ENCODE data around the gene IL12RB2. TPM values are rescaled to one million over a fixed set of nuclear protein-coding genes. Genes with fewer than 3 reads are reported as not detected.

Gene IL12RB2
- total RNA-seq, 6 experiments from 2014 or later, result not detected

- H3K4me3 Mint-ChIP-seq, result no peak overlapping the region
- H3K36me3 Mint-ChIP-seq (ENCODE audit: low read depth), result peaks cover 15% of the 10 kb centered on the region
- H3K4me1 Mint-ChIP-seq (ENCODE audit: low read depth), result peaks cover 44% of the 10 kb centered on the region
- peaks cover 2% of the 10 kb centered on the region; the same call in 1 of the 2 replicates for H3K27me3 Mint-ChIP-seq (ENCODE audit: insufficient read depth)
- H3K9me3 Mint-ChIP-seq, result no peaks in the 10 kb centered on the region
- DNase-seq, result no peak
- H3K27ac Mint-ChIP-seq, result no peak overlapping the region
- no peak for TF ChIP-seq CTCF (IDR thresholded peaks at IDR 0.05)
Observed at GRCh38 chr1:67433837-67434236, 126.2 kb downstream of the IL12RB2 start.

GRCh38 chr1:67434491-67434890, 126.8 kb downstream of the IL12RB2 start:
- peaks cover 2% of the 10 kb centered on the region; the same call in 1 of the 2 replicates for H3K27me3 Mint-ChIP-seq (ENCODE audit: insufficient read depth)
- no peak for TF ChIP-seq CTCF (IDR thresholded peaks at IDR 0.05)
- no peak for DNase-seq
- H3K27ac Mint-ChIP-seq, result no peak overlapping the region
- no peaks in the 10 kb centered on the region for H3K9me3 Mint-ChIP-seq
- H3K36me3 Mint-ChIP-seq (ENCODE audit: low read depth), result peaks cover 8% of the 10 kb centered on the region
- no peak overlapping the region for H3K4me3 Mint-ChIP-seq
- H3K4me1 Mint-ChIP-seq (ENCODE audit: low read depth), result peaks cover 50% of the 10 kb centered on the region

GRCh38 chr1:67436511-67437055, 128.9 kb downstream of the IL12RB2 start:
- peaks cover 59% of the 10 kb centered on the region for H3K4me1 Mint-ChIP-seq (ENCODE audit: low read depth)
- no peaks in the 10 kb centered on the region for H3K27me3 Mint-ChIP-seq (ENCODE audit: insufficient read depth)
- no peak for DNase-seq
- H3K36me3 Mint-ChIP-seq (ENCODE audit: low read depth), result no peaks in the 10 kb centered on the region
- H3K27ac Mint-ChIP-seq, result no peak overlapping the region
- no peaks in the 10 kb centered on the region for H3K9me3 Mint-ChIP-seq
- H3K4me3 Mint-ChIP-seq, result no peak overlapping the region
- no peak for TF ChIP-seq CTCF (IDR thresholded peaks at IDR 0.05)

GRCh38 chr1:67437961-67438360, 130.3 kb downstream of the IL12RB2 start:
- TF ChIP-seq CTCF (IDR thresholded peaks at IDR 0.05), result no peak
- peaks cover 45% of the 10 kb centered on the region for H3K4me1 Mint-ChIP-seq (ENCODE audit: low read depth)
- no peaks in the 10 kb centered on the region for H3K36me3 Mint-ChIP-seq (ENCODE audit: low read depth)
- no peak for DNase-seq
- H3K27ac Mint-ChIP-seq, result no peak overlapping the region
- no peaks in the 10 kb centered on the region for H3K9me3 Mint-ChIP-seq
- H3K4me3 Mint-ChIP-seq, result no peak overlapping the region
- no peaks in the 10 kb centered on the region for H3K27me3 Mint-ChIP-seq (ENCODE audit: insufficient read depth)

GRCh38 chr1:67439277-67440029, 131.8 kb downstream of the IL12RB2 start:
- Mint-ChIP-seq H3K36me3 (ENCODE audit: low read depth) (no peaks in the 10 kb centered on the region), H3K27ac (no peak overlapping the region), H3K27me3 (ENCODE audit: insufficient read depth) (peaks cover 3% of the 10 kb centered on the region; the same call in 1 of the 2 replicates), H3K9me3 (no peaks in the 10 kb centered on the region), H3K4me3 (no peak overlapping the region), H3K4me1 (ENCODE audit: low read depth) (peaks cover 30% of the 10 kb centered on the region)
- DNase-seq, result peak; percentile 17
- TF ChIP-seq CTCF (IDR thresholded peaks at IDR 0.05), result no peak

All from HFFc6 (cell line).